RPMI7951 (cell line): ENCODE data around the gene CAPN5. TPM values are rescaled to one million over a fixed set of nuclear protein-coding genes. Genes with fewer than 3 reads are reported as not detected.

Source experiments
- DNase-seq: peaks from one replicate; pipeline ENCODE4 v3.0.0-alpha.2; 2012; ENCODE audit warnings: low read depth
- total RNA-seq: library from RNA; depleted of rRNA; stranded (reverse); fragments of >200 nt; shearing (Covaris generic); gene quantifications from 2 replicates; pipeline ENCODE4 v1.2.3, GENCODE V29; 2014; rRNA removed

Gene CAPN5
- total RNA-seq, 1 experiment from 2014 or later, result 12.4 TPM

DNA sequence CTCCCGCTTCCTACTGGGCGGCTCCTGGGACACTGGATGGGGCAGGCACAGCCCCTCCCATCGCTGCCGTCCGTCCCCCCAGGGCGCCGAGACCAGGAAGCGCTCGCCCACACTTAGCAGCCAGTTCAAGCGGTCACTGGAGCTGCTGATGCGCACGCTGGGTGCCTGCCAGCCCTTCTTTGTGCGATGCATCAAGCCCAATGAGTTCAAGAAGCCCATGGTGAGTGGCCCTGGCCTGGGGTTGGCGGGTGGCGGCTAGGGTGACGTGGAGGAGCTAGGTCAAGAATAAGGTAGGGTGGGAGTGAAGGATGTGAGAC, 105.9 kb downstream of the CAPN5 start:
- peak; percentile 21 for DNase-seq

- no peak for DNase-seq
Measured at GRCh38 chr11:77173494-77173893, 106.7 kb downstream of the CAPN5 start.

DNA sequence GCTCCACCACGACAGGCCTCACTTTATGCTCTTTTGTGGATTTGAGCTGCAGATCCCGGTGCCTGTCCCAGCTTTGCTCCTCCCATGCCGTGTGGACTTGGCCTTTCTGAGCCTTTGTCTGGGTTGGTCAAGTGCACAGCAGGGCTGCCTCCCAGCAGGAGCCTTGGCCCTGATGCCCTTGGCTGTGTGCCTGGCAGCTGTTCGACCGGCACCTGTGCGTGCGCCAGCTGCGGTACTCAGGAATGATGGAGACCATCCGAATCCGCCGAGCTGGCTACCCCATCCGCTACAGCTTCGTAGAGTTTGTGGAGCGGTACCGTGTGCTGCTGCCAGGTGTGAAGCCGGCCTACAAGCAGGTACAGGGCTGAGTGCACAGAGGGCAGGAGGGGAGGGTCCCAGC, 107.8 kb downstream of the CAPN5 start:
- no peak for DNase-seq

DNA sequence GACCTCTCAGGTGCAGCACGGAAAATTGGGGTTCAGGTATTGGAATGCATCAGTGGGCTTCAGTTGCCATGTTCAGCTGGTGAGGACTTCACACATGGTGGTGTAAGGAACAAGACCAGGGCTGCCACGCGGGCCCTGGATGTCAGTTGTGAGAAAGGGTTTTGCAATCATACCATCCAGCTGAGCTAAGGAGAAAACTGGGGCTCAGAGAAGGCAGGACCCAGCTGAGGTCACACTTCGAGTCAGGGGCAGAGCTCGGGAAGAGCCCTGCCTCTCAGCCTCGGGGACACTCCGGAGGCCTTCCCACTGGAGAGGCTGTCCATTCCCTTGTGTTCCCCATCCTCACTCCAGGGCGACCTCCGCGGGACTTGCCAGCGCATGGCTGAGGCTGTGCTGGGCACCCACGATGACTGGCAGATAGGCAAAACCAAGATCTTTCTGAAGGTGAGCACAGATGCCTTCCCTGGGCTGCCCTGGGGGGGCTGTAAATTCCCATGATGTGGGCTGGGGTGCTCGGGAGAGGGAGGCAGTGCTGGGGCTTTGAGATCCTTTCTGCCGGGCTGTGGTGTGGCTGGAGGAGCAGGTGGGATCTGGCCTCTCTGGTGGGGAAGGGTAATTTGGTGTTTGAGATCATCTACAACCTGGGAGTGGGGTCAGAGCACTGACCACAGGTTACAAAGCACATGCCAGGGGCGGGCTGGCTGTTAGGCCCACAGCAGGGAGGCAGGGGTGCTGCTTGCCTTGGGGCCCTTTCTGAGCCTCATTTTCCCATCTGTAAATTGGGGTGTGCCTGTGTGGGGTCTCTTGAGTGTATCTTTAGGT, 108.5 kb downstream of the CAPN5 start:
- no peak for DNase-seq

Other genes with a start within 250 kb of the CAPN5 start
- gene ACER3, start 206.1 kb upstream of the CAPN5 start, total RNA-seq, result 41.9 and 47.2 TPM in 2 replicates
- not detected in 2 replicates for gene B3GNT6, start 32.6 kb upstream of the CAPN5 start, total RNA-seq
- not detected in 2 replicates for gene OMP, start 35.9 kb downstream of the CAPN5 start, total RNA-seq
- 0.29 and 0.36 TPM in 2 replicates for gene MYO7A, start 61.3 kb downstream of the CAPN5 start, total RNA-seq
- gene GDPD4, start 234.7 kb downstream of the CAPN5 start, total RNA-seq, result not detected in 2 replicates